HepG2 (cell line): Measurements from ENCODE around the gene AANAT. TPM values are rescaled to one million over a fixed set of nuclear protein-coding genes. Genes with fewer than 3 reads are reported as not detected.

Experiments
- CBX5 ChIP-seq: sonication (generic); formaldehyde crosslinking; IDR thresholded peaks from 2 replicates; pipeline ENCODE4 v1.4.0; 2020; ENCODE audit warnings: missing genetic modification reagents, borderline replicate concordance
- DRAP1 ChIP-seq: IDR thresholded peaks from 2 replicates; pipeline ENCODE4 v1.6.1; 2016; ENCODE audit warnings: missing genetic modification reagents, missing compliant biosample characterization
- EZH2 ChIP-seq: conservative IDR thresholded peaks from 2 replicates; pipeline ENCODE4 v1.6.1; 2012; ENCODE audit warnings: mild to moderate bottlenecking, low read depth, low read length, moderate library complexity
- MED1 ChIP-seq: sonication (generic); formaldehyde crosslinking; IDR thresholded peaks from 2 replicates; pipeline ENCODE4 v1.4.0; 2020; ENCODE audit warnings: missing genetic modification reagents
- MTF1 ChIP-seq: sonication (generic); formaldehyde crosslinking; IDR thresholded peaks from 2 replicates; pipeline ENCODE4 v1.5.0; 2020; ENCODE audit warnings: missing genetic modification reagents
- NFE2L2 ChIP-seq: fragments of 150-350 bp; IDR thresholded peaks from 2 replicates; pipeline ENCODE4 v1.6.1; 2014; ENCODE audit warnings: low read length
- PHF20 ChIP-seq: sonication (generic); formaldehyde crosslinking; IDR thresholded peaks from 2 replicates; pipeline ENCODE4 v1.5.0; 2020; ENCODE audit warnings: mild to moderate bottlenecking, missing genetic modification reagents
- RFXANK ChIP-seq: IDR thresholded peaks from 2 replicates; pipeline ENCODE4 v1.6.1; 2016
- YY1 ChIP-seq: IDR thresholded peaks from 2 replicates; pipeline ENCODE4 v1.6.1; 2011; ENCODE audit warnings: low read length, low read depth, moderate library complexity, mild to moderate bottlenecking; ENCODE audit not compliant: insufficient read depth, insufficient replicate concordance
- ZNF547 ChIP-seq: sonication (generic); formaldehyde crosslinking; IDR thresholded peaks from 2 replicates; pipeline ENCODE4 v1.5.1; 2020; ENCODE audit warnings: mild to moderate bottlenecking, missing genetic modification reagents
- ZNF552 ChIP-seq: sonication (generic); formaldehyde crosslinking; IDR thresholded peaks from 2 replicates; pipeline ENCODE4 v1.9.0; 2022; ENCODE audit warnings: missing genetic modification reagents, mild to moderate bottlenecking, borderline replicate concordance
- ZNF629 ChIP-seq: sonication (generic); formaldehyde crosslinking; conservative IDR thresholded peaks from 2 replicates; pipeline ENCODE4 v1.5.0; 2020; ENCODE audit warnings: missing genetic modification reagents
- polyA plus RNA-seq, 8 experiments: library from polyadenylated mRNA; depleted of rRNA in 3 of 8; stranded (reverse) in 7 of 8; unstranded in 1 of 8; fragments of >200 nt; fragmentation: Illumina TruSeq in 4 of 8; extraction: Trizol in 4 of 8; gene quantifications; 2 replicates each; pipeline versions ENCODE4 v1.2.1 to v1.2.3, GENCODE V29; 2011 to 2016; ENCODE audit warnings: low read depth in 4 of 8, missing spikeins in 1 of 8, mixed read lengths in 1 of 8; ENCODE audit not compliant: insufficient read depth in 1 of 8
- total RNA-seq, 5 experiments: library from RNA; depleted of rRNA; stranded (reverse); fragments of >200 nt; fragmentation: Illumina TruSeq; extraction: Trizol; gene quantifications; 2 replicates each; pipeline ENCODE4 v1.2.3, GENCODE V29; 2016; ENCODE audit warnings: low read depth in 1 of 5
- TF ChIP-seq, protein P1 (sequence below): IDR thresholded peaks from 2 replicates; pipeline ENCODE4 v1.4.0; 2020; ENCODE audit warnings: mild to moderate bottlenecking, missing genetic modification reagents
- TF ChIP-seq, protein P2 (sequence below): sonication (generic); formaldehyde crosslinking; IDR thresholded peaks from 2 replicates; pipeline ENCODE4 v1.8.1; 2023; ENCODE audit warnings: mild to moderate bottlenecking, missing genetic modification reagents, borderline replicate concordance

AANAT gene
- total and polyA plus RNA-seq, 2 of the 13 experiments (the other 11 are each of a cell fraction or from before 2014, with no cell fraction given) = 0.07 TPM; not detected in 1

DNA sequence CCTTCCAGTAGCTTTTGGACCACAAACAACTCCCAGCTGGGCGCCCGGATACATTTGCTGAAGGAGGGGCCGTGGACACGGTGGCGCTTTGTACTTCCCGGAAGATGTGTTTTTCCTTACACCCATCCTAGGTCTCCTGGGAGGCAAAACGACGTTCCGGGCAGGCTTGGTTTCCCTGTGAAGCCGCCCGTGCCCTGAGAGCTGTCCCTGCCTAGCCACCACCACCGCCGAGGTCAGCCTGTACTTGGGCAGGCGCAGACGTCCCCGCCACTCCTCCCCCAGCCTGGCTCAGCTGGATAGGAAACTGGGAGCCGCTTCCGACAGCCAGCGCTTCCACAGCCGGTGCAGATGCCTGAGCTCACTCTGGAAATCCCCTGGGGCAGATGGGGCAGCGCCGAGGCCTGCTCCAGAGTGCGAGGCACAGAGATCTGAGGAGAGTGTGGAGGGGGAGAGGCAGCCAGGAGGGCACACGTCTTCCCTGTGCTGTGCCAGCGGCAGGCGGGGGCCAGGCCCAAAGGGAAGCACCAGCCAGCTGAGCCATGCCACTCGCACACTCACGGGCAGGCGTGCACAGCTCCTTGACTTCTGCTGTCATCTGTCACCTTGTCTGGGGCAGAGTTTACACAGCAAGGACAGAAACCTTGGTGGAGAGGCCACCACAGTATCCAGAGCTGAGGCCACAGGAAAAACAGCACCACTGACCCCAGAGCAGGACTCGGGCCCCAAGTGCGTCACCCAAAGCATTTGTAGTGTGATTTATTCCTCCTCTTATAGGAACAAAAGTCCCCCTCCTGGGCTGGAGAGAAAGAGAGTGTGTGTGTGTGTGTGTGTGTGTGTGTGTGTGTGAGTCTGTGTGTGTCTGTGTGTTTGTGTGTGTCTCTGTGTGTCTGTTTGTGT lies 30.8 kb downstream of the AANAT start (continued):
- TF ChIP-seq, protein P1, sequence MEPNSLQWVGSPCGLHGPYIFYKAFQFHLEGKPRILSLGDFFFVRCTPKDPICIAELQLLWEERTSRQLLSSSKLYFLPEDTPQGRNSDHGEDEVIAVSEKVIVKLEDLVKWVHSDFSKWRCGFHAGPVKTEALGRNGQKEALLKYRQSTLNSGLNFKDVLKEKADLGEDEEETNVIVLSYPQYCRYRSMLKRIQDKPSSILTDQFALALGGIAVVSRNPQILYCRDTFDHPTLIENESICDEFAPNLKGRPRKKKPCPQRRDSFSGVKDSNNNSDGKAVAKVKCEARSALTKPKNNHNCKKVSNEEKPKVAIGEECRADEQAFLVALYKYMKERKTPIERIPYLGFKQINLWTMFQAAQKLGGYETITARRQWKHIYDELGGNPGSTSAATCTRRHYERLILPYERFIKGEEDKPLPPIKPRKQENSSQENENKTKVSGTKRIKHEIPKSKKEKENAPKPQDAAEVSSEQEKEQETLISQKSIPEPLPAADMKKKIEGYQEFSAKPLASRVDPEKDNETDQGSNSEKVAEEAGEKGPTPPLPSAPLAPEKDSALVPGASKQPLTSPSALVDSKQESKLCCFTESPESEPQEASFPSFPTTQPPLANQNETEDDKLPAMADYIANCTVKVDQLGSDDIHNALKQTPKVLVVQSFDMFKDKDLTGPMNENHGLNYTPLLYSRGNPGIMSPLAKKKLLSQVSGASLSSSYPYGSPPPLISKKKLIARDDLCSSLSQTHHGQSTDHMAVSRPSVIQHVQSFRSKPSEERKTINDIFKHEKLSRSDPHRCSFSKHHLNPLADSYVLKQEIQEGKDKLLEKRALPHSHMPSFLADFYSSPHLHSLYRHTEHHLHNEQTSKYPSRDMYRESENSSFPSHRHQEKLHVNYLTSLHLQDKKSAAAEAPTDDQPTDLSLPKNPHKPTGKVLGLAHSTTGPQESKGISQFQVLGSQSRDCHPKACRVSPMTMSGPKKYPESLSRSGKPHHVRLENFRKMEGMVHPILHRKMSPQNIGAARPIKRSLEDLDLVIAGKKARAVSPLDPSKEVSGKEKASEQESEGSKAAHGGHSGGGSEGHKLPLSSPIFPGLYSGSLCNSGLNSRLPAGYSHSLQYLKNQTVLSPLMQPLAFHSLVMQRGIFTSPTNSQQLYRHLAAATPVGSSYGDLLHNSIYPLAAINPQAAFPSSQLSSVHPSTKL = peak; percentile 62; the same call in 1 of the 2 replicates
- TF ChIP-seq DRAP1 = peak; percentile 30; the same call in 1 of the 2 replicates
- TF ChIP-seq YY1 = no peak
- TF ChIP-seq CBX5 (CRISPR knock-in tag) = peak; percentile 42; the same call in 1 of the 2 replicates
- TF ChIP-seq, protein P2, sequence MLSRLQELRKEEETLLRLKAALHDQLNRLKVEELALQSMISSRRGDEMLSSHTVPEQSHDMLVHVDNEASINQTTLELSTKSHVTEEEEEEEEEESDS (CRISPR knock-in tag) = no peak
- TF ChIP-seq RFXANK (CRISPR knock-in tag) = no peak
- peak; percentile 17; the same call in 1 of the 2 replicates for TF ChIP-seq ZNF552 (CRISPR knock-in tag)
- TF ChIP-seq MTF1 (CRISPR knock-in tag) = no peak
- TF ChIP-seq NFE2L2 = no peak
- TF ChIP-seq ZNF547 (CRISPR knock-in tag) = peak; percentile 81
- 0 out of 2 replicates have a peak, but pooled peaks have one; percentile 35 for TF ChIP-seq PHF20 (CRISPR knock-in tag)
- TF ChIP-seq ZNF629 (CRISPR knock-in tag) = no peak; the same call in 1 of the 2 replicates
- no peak for TF ChIP-seq EZH2
- peak; percentile 77 for TF ChIP-seq MED1 (CRISPR knock-in tag)
